Measurements from ENCODE around the gene DKK3. TPM values are rescaled to one million over a fixed set of nuclear protein-coding genes. Genes with fewer than 3 reads are reported as not detected.

The DKK3 gene
- total and polyA plus RNA-seq, 2 of the 13 experiments (the other 11 are each of a cell fraction or from before 2014, with no cell fraction given) = 0.09 to 0.67 TPM

DNA sequence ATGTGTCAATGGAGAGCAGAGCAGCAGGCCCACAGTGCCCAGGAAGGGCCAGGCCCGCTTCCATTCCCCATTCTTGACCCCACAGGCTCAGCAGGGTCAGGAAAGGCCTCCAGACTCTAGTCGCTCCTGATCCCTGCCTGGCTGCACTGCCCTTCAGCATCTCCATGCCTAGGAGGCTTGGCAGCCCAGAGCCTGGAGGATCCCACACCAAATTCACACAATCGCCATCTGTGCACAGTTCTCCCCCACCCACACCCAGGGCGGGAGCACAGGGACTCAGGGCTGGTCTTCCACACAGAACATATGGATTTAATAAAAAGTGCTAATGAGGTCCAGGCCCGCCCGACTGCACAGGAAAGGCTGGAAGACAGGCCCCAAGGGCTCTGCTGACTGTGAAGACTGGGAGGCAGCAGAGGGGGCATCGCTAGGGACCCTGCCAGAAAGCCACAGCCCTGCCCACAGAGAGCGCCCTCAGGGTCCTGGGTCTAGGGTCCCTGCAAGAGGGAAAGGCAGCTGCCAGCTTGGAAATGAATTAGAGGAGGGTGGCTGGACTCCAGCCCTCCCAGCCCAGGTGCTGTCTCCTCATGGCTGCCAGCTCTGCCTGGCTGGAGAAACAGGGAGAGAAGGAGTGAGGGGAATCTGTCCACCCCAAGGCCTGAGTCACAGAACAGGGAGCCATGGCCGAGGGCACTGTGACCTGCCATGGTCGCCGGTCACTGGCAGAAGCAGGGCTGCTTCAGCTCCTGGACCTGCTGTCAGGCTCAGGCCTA, 39.7 kb downstream of the DKK3 start (continued):
- TF ChIP-seq, protein P1, sequence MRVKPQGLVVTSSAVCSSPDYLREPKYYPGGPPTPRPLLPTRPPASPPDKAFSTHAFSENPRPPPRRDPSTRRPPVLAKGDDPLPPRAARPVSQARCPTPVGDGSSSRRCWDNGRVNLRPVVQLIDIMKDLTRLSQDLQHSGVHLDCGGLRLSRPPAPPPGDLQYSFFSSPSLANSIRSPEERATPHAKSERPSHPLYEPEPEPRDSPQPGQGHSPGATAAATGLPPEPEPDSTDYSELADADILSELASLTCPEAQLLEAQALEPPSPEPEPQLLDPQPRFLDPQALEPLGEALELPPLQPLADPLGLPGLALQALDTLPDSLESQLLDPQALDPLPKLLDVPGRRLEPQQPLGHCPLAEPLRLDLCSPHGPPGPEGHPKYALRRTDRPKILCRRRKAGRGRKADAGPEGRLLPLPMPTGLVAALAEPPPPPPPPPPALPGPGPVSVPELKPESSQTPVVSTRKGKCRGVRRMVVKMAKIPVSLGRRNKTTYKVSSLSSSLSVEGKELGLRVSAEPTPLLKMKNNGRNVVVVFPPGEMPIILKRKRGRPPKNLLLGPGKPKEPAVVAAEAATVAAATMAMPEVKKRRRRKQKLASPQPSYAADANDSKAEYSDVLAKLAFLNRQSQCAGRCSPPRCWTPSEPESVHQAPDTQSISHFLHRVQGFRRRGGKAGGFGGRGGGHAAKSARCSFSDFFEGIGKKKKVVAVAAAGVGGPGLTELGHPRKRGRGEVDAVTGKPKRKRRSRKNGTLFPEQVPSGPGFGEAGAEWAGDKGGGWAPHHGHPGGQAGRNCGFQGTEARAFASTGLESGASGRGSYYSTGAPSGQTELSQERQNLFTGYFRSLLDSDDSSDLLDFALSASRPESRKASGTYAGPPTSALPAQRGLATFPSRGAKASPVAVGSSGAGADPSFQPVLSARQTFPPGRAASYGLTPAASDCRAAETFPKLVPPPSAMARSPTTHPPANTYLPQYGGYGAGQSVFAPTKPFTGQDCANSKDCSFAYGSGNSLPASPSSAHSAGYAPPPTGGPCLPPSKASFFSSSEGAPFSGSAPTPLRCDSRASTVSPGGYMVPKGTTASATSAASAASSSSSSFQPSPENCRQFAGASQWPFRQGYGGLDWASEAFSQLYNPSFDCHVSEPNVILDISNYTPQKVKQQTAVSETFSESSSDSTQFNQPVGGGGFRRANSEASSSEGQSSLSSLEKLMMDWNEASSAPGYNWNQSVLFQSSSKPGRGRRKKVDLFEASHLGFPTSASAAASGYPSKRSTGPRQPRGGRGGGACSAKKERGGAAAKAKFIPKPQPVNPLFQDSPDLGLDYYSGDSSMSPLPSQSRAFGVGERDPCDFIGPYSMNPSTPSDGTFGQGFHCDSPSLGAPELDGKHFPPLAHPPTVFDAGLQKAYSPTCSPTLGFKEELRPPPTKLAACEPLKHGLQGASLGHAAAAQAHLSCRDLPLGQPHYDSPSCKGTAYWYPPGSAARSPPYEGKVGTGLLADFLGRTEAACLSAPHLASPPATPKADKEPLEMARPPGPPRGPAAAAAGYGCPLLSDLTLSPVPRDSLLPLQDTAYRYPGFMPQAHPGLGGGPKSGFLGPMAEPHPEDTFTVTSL (CRISPR knock-in tag; IDR thresholded peaks at IDR 0.05; ENCODE audit: borderline replicate concordance) = no peak
- no peak for TF ChIP-seq ZZZ3 (CRISPR knock-in tag; IDR thresholded peaks at IDR 0.05; ENCODE audit: borderline replicate concordance)
- TF ChIP-seq, protein P2, sequence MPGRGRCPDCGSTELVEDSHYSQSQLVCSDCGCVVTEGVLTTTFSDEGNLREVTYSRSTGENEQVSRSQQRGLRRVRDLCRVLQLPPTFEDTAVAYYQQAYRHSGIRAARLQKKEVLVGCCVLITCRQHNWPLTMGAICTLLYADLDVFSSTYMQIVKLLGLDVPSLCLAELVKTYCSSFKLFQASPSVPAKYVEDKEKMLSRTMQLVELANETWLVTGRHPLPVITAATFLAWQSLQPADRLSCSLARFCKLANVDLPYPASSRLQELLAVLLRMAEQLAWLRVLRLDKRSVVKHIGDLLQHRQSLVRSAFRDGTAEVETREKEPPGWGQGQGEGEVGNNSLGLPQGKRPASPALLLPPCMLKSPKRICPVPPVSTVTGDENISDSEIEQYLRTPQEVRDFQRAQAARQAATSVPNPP (CRISPR knock-in tag; IDR thresholded peaks at IDR 0.05) = no peak
- no peak for TF ChIP-seq NRL (CRISPR knock-in tag; IDR thresholded peaks at IDR 0.05; ENCODE audit: borderline replicate concordance)
- TF ChIP-seq, protein P3, sequence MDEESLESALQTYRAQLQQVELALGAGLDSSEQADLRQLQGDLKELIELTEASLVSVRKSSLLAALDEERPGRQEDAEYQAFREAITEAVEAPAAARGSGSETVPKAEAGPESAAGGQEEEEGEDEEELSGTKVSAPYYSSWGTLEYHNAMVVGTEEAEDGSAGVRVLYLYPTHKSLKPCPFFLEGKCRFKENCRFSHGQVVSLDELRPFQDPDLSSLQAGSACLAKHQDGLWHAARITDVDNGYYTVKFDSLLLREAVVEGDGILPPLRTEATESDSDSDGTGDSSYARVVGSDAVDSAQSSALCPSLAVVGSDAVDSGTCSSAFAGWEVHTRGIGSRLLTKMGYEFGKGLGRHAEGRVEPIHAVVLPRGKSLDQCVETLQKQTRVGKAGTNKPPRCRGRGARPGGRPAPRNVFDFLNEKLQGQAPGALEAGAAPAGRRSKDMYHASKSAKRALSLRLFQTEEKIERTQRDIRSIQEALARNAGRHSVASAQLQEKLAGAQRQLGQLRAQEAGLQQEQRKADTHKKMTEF (CRISPR knock-in tag; IDR thresholded peaks at IDR 0.05) = no peak
- TF ChIP-seq, protein P4, sequence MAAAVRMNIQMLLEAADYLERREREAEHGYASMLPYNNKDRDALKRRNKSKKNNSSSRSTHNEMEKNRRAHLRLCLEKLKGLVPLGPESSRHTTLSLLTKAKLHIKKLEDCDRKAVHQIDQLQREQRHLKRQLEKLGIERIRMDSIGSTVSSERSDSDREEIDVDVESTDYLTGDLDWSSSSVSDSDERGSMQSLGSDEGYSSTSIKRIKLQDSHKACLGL (CRISPR knock-in tag; IDR thresholded peaks at IDR 0.05) = no peak
- TF ChIP-seq DR1 (CRISPR knock-in tag; IDR thresholded peaks at IDR 0.05) = no peak
- TF ChIP-seq ZFP36L2 (CRISPR knock-in tag; IDR thresholded peaks at IDR 0.05) = no peak
- no peak for TF ChIP-seq NONO (IDR thresholded peaks at IDR 0.05)
- TF ChIP-seq NONO (CRISPR knock-in tag; conservative IDR thresholded peaks at IDR 0.05) = no peak
- TF ChIP-seq, protein P5, sequence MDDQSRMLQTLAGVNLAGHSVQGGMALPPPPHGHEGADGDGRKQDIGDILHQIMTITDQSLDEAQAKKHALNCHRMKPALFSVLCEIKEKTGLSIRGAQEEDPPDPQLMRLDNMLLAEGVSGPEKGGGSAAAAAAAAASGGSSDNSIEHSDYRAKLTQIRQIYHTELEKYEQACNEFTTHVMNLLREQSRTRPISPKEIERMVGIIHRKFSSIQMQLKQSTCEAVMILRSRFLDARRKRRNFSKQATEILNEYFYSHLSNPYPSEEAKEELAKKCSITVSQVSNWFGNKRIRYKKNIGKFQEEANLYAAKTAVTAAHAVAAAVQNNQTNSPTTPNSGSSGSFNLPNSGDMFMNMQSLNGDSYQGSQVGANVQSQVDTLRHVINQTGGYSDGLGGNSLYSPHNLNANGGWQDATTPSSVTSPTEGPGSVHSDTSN (CRISPR knock-in tag; IDR thresholded peaks at IDR 0.05; ENCODE audit: borderline replicate concordance) = no peak
- TF ChIP-seq, protein P6, sequence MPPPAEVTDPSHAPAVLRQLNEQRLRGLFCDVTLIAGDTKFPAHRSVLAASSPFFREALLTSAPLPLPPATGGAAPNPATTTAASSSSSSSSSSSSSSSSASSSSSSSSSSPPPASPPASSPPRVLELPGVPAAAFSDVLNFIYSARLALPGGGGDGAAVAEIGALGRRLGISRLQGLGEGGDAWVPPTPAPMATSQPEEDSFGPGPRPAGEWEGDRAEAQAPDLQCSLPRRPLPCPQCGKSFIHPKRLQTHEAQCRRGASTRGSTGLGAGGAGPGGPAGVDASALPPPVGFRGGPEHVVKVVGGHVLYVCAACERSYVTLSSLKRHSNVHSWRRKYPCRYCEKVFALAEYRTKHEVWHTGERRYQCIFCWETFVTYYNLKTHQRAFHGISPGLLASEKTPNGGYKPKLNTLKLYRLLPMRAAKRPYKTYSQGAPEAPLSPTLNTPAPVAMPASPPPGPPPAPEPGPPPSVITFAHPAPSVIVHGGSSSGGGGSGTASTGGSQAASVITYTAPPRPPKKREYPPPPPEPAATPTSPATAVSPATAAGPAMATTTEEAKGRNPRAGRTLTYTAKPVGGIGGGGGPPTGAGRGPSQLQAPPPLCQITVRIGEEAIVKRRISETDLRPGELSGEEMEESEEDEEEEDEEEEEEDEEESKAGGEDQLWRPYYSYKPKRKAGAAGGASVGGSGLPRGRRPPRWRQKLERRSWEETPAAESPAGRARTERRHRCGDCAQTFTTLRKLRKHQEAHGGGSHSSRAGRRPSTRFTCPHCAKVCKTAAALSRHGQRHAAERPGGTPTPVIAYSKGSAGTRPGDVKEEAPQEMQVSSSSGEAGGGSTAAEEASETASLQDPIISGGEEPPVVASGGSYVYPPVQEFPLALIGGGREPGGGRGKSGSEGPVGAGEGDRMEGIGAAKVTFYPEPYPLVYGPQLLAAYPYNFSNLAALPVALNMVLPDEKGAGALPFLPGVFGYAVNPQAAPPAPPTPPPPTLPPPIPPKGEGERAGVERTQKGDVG (CRISPR knock-in tag; IDR thresholded peaks at IDR 0.05; ENCODE audit: borderline replicate concordance) = no peak
- TF ChIP-seq ZNF562 (CRISPR knock-in tag; IDR thresholded peaks at IDR 0.05; ENCODE audit: borderline replicate concordance) = no peak

Measured in HepG2 (cell line).